Upper lobe of left lung (tissue), 6 donors: Measurements from ENCODE around the gene MAP4K2. TPM values are rescaled to one million over a fixed set of nuclear protein-coding genes. Genes with fewer than 3 reads are reported as not detected.
"Not testable (repeated sequence)": the region's sequence is repeated elsewhere in the genome, so short reads cannot be mapped to it uniquely, and the experiment has no call there.

Experiments used
- ATAC-seq, 2 donors: fragments of 200-7000 bp; cut with Tn5 transposase; one replicate each; pipeline ENCODE4 v1.9.1; 2022; ENCODE audit warnings: mild to moderate bottlenecking in 2 of 2, moderate library complexity in 2 of 2; ENCODE audit not compliant: low FRiP score in 2 of 2
- DNase-seq, 2 donors: peaks; one replicate each; pipeline ENCODE4 v3.0.0-alpha.2; 2019 to 2020
- H3K27ac ChIP-seq, 4 donors: fragments of 200-600 bp; sonication (generic); one replicate each; pipeline ENCODE4 v1.5.1; 2016 to 2019
- H3K27me3 ChIP-seq, 4 donors: fragments of 200-600 bp; sonication (generic); one replicate each; pipeline ENCODE4 v1.5.1; 2017 to 2019
- H3K36me3 ChIP-seq, 4 donors: fragments of 200-600 bp; sonication (generic); one replicate each; pipeline ENCODE4 v1.5.1; 2016 to 2019
- H3K4me1 ChIP-seq, 4 donors: fragments of 200-600 bp; sonication (generic); one replicate each; pipeline ENCODE4 v1.5.1; 2018 to 2019
- H3K4me3 ChIP-seq, 4 donors: fragments of 200-600 bp; sonication (generic); one replicate each; pipeline ENCODE4 v1.5.1; 2017 to 2019; ENCODE audit warnings: mild to moderate bottlenecking in 2 of 4, moderate library complexity in 1 of 4
- H3K9me3 ChIP-seq, 4 donors: fragments of 200-600 bp; sonication (generic); one replicate each; pipeline ENCODE4 v1.5.1; 2018 to 2019
- EP300 ChIP-seq, 4 donors: sonication (generic); formaldehyde crosslinking; IDR thresholded peaks; one replicate each; pipeline ENCODE4 v1.5.1; 2017; ENCODE audit warnings: antibody characterized with exemption in 4 of 4, control low read depth in 2 of 4
- POLR2A ChIP-seq, 4 donors: fragments of 450-650 bp; IDR thresholded peaks; one replicate each; pipeline ENCODE4 v1.5.1; 2016 to 2017; ENCODE audit warnings: antibody characterized with exemption in 4 of 4, mild to moderate bottlenecking in 2 of 4
- POLR2AphosphoS5 ChIP-seq, 2 donors: sonication (generic); formaldehyde crosslinking; IDR thresholded peaks; one replicate each; pipeline ENCODE4 v1.5.1; 2017; ENCODE audit warnings: antibody characterized with exemption in 2 of 2
- WGBS, 2 donors: methylation state at CpG; one replicate each; pipeline ENCODE4 v1.1.5; 2017 to 2018; 5-methylcytosine and 5-hydroxymethylcytosine counted together
- total RNA-seq, 6 donors: library from RNA; depleted of rRNA in 4 of 6; stranded (reverse); fragments of >200 nt in 4 of 6; gene quantifications; one replicate each; pipeline versions ENCODE4 v1.1.0 to v1.2.1, GENCODE V29; 2016 to 2021
- TF ChIP-seq, protein P1 (sequence below), 6 experiments: fragments of 450-650 bp in 4 of 6; fragments of 200-600 bp in 2 of 6; sonication (generic) in 2 of 6; IDR thresholded peaks; one replicate each; pipeline ENCODE4 v1.5.1; 2016 to 2019; ENCODE audit warnings: antibody characterized with exemption in 6 of 6
- donor health status: DM: no; HTN: no; CAD: no; lungs with moderate emphysema.
- donor health status: DM: no; HTN: yes; CAD: no; lungs with severe emphysema.

The MAP4K2 gene
- total RNA-seq, 6 donors from 2014 or later = 19.0 to 84.7 (median 29.2) TPM

DNA sequence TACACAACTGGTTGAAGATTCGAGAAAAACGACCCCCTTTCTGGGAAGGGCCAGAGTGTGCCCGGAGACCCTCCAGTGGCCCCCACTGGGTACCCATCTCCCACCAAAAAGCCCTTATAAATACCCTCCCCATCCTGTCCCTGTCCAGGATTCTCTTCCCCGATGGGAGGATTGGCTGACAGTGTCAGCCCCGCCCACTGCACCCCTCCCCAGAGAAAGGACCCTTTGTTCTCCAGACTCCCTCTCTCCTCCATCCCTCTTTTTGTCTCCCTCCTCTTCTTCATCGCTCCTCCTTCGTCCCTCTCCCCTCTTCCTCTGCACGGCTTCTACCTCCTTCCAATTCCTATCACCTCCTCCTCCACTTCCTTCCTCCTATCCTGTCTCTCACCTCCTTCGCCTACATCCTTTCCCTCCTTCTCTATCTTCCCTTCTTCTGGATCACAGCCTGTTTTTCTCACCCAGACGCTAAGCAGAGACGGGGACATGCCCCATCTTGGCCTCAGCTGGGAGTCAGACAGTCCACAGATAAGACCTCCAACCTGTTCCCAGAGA lies 20.6 kb upstream of the MAP4K2 start:
- H3K4me1 ChIP-seq = no peaks in the 10 kb centered on the region
- no peak overlapping the region for H3K4me3 ChIP-seq
- H3K27me3 ChIP-seq = no peaks in the 10 kb centered on the region
- TF ChIP-seq POLR2A (IDR thresholded peaks at IDR 0.05) (no peak), POLR2AphosphoS5 (IDR thresholded peaks at IDR 0.05) (no peak), EP300 (IDR thresholded peaks at IDR 0.05) (no peak)
- TF ChIP-seq, protein P1, sequence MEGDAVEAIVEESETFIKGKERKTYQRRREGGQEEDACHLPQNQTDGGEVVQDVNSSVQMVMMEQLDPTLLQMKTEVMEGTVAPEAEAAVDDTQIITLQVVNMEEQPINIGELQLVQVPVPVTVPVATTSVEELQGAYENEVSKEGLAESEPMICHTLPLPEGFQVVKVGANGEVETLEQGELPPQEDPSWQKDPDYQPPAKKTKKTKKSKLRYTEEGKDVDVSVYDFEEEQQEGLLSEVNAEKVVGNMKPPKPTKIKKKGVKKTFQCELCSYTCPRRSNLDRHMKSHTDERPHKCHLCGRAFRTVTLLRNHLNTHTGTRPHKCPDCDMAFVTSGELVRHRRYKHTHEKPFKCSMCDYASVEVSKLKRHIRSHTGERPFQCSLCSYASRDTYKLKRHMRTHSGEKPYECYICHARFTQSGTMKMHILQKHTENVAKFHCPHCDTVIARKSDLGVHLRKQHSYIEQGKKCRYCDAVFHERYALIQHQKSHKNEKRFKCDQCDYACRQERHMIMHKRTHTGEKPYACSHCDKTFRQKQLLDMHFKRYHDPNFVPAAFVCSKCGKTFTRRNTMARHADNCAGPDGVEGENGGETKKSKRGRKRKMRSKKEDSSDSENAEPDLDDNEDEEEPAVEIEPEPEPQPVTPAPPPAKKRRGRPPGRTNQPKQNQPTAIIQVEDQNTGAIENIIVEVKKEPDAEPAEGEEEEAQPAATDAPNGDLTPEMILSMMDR (IDR thresholded peaks at IDR 0.05) = no peak
- ATAC-seq (no peak), DNase-seq (no peak)
- H3K36me3 ChIP-seq = peaks cover 0 to 15% (median 4%) of the 10 kb centered on the region in 4 donors
- WGBS, 2 donors = 71 to 73% methylated on average over 11 of the region's 11 CpGs
- H3K27ac ChIP-seq = no peak overlapping the region
- no peaks in the 10 kb centered on the region for H3K9me3 ChIP-seq

DNA sequence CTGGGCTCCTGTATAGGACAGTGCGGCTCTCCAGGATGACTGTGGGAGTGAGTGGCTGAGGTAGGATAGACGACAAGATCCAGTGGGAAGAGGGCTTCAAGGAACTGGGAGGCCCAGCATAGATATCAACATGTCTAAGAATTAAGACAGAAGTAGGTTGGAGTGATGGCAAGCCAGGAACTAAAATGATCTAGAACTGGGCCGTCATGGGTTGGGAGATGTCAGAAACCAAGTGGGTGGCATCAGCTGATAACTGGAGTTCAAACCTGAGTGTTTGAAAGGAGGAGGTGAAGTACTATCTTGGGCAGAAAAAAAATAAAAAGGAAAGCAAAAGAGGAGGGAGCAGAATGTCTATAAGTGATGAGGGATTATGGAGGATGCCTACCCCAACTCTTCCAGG lies 14.5 kb upstream of the MAP4K2 start:
- H3K27me3 ChIP-seq = no peaks in the 10 kb centered on the region
- TF ChIP-seq, protein P1 (IDR thresholded peaks at IDR 0.05) = no peak
- TF ChIP-seq POLR2A (IDR thresholded peaks at IDR 0.05) = no peak
- TF ChIP-seq POLR2AphosphoS5 (IDR thresholded peaks at IDR 0.05) = no peak
- TF ChIP-seq EP300 (IDR thresholded peaks at IDR 0.05) = no peak
- H3K4me3 ChIP-seq = no peak overlapping the region
- H3K4me1 ChIP-seq = no peaks in the 10 kb centered on the region
- H3K9me3 ChIP-seq = no peaks in the 10 kb centered on the region
- no peak for ATAC-seq
- no peak for DNase-seq
- WGBS, 2 donors = 87 to 88% methylated on average over 3 of the region's 3 CpGs
- no peak overlapping the region for H3K27ac ChIP-seq
- H3K36me3 ChIP-seq = no peaks in the 10 kb centered on the region

DNA sequence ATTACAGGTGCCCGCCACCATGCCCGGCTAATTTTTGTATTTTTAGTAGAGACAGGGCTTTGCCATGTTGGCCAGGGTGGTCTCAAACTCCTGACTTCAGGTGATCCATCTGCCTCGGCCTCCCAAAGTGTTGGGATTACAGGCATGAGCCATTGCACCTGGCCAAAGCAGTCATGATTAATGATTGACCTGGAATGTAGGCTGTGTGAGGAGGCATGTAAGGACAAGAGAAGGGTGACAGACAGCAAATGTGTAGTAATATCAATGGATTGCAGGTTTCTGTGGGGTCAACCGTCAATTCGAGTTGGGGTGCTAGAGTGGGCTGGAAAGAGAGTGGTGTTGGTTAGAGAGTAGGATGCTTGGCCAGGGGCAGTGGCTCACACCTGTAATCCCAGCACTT lies 12.4 kb upstream of the MAP4K2 start:
- H3K9me3 ChIP-seq, H3K4me3 ChIP-seq, H3K36me3 ChIP-seq, H3K4me1 ChIP-seq, DNase-seq, H3K27ac ChIP-seq, ATAC-seq, H3K27me3 ChIP-seq: not testable (repeated sequence)
- 87 to 90% methylated on average over 5 of the region's 5 CpGs for WGBS, 2 donors

DNA sequence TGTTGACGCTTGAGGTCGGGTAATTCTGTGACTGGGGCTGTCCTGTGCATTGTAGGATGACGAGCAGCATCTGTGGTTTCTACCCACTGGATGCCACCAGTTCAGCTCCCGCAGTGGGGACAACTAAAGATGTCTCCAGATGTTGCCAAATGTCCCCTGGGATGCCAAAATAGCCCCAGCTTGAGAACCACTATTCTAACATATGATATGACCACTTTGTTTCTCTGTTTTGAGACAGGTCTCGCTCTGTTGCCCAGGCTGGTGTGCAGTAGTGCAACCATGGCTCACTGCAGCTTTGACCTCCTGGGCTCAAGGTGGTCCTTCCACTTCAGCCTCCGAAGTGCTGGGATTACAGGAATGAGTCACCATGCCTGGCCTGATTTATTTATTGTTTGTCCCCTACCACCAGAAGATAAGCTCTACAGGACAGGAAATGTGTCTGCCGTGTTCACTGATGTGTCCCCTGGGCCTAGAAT lies 11.7 kb upstream of the MAP4K2 start:
- H3K4me1 ChIP-seq = peaks cover 2 to 7% (median 3%) of the 10 kb centered on the region in 4 donors
- TF ChIP-seq POLR2A (IDR thresholded peaks at IDR 0.05) (no peak), EP300 (IDR thresholded peaks at IDR 0.05) (no peak), POLR2AphosphoS5 (IDR thresholded peaks at IDR 0.05) (no peak)
- 68 to 75% methylated on average over 7 of the region's 7 CpGs for WGBS, 2 donors
- no peak for DNase-seq
- no peak for ATAC-seq
- H3K27me3 ChIP-seq = no peaks in the 10 kb centered on the region
- H3K9me3 ChIP-seq = no peaks in the 10 kb centered on the region
- no peak overlapping the region for H3K27ac ChIP-seq
- no peaks in the 10 kb centered on the region for H3K36me3 ChIP-seq
- H3K4me3 ChIP-seq = no peak overlapping the region

DNA sequence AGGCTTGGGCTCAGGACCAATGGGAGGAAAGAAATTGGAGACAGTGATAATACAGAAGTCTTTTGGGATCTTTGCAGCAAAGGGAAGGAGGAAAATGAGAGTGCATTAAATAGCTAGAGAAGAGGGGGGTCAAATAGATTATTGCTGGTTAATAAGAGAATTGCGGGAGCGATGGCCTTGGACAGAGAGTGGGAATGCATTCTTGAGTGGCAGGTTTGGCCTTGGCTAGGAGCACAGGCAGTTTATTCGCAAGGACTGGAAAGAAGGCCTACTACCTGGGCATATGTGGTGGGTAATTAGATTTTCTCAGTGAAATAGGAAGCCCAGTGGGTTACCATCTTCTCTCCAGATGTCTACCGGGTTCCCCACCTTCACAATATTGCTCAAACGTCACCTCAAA lies 10.8 kb upstream of the MAP4K2 start:
- H3K27me3 ChIP-seq = no peaks in the 10 kb centered on the region

More for the DNA sequence above, 10.8 kb upstream of the MAP4K2 start:
- DNase-seq (no peak), ATAC-seq (no peak)
- peaks cover 9 to 16% (median 12%) of the 10 kb centered on the region in 4 donors for H3K4me1 ChIP-seq
- no peak overlapping the region for H3K4me3 ChIP-seq
- no peaks in the 10 kb centered on the region for H3K36me3 ChIP-seq
- H3K27ac ChIP-seq = no peak overlapping the region
- no peaks in the 10 kb centered on the region for H3K9me3 ChIP-seq
- 86 to 93% methylated on average over 5 of the region's 5 CpGs for WGBS, 2 donors
- TF ChIP-seq, protein P1 (IDR thresholded peaks at IDR 0.05) = no peak
- no peak for TF ChIP-seq EP300 (IDR thresholded peaks at IDR 0.05)
